ENCODE results near the gene CATSPER4. TPM values are rescaled to one million over a fixed set of nuclear protein-coding genes. Genes with fewer than 3 reads are reported as not detected.

CATSPER4 gene
- total and polyA plus RNA-seq, 2 of the 13 experiments (the other 11 are each of a cell fraction or from before 2014, with no cell fraction given): not detected

DNA sequence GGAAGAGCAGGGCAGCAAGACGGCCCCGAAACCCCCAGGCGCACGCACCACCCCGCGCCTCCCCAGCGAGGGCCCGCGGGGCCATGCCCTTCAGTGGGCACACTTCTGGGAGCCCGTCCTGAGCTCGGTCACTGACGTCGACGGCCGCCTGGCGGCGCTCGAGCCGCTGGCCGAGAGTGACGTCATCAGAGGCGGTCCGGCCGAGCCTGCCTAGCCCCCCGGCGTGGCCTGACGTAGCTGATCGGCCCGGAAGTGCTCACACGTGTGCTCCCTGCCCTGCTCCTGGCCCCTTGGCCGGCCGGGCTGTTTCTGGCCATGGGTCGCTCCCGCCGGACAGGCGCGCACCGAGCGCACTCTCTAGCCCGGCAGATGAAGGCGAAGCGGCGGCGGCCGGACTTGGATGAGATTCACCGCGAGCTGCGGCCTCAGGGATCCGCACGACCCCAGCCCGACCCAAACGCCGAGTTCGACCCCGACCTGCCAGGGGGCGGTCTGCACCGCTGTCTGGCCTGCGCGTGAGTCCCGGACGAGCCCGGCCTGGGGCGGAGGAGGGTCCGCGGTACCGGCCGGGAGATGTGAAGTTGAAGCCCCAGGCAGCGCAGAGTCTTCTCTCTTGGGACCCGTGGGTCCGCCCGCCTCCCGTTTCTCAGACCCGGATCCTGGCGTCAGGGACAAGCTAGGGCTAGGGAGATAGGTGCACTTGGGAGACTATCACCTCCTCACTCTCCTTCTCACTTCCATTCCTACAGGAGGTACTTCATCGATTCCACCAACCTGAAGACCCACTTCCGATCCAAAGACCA, 20.5 kb upstream of the CATSPER4 start, which contains the start of gene ZNF593 (continued):
- TF ChIP-seq ZNF7 (CRISPR knock-in tag; IDR thresholded peaks at IDR 0.05) (no peak), MED1 (CRISPR knock-in tag; IDR thresholded peaks at IDR 0.05) (peak; percentile 77), ZNF776 (CRISPR knock-in tag; IDR thresholded peaks at IDR 0.05) (peak; percentile 98), MIER3 (CRISPR knock-in tag; IDR thresholded peaks at IDR 0.05; ENCODE audit: borderline replicate concordance) (peak; percentile 90), FOXC1 (CRISPR knock-in tag; IDR thresholded peaks at IDR 0.05; ENCODE audit: borderline replicate concordance) (peak; percentile 86), FOXA1 (IDR thresholded peaks at IDR 0.05) (no peak), FOXA1 (CRISPR knock-in tag; IDR thresholded peaks at IDR 0.05) (peak; percentile 14; the same call in 1 of the 2 replicates), ZIK1 (CRISPR knock-in tag; IDR thresholded peaks at IDR 0.05; ENCODE audit: borderline replicate concordance, low read depth) (peak; percentile 90), ATF1 (CRISPR knock-in tag; IDR thresholded peaks at IDR 0.05) (peak; percentile 97), ERF (CRISPR knock-in tag; IDR thresholded peaks at IDR 0.05) (peak; percentile 86), CCDC6 (CRISPR knock-in tag; IDR thresholded peaks at IDR 0.05) (no peak), ZFP37 (CRISPR knock-in tag; IDR thresholded peaks at IDR 0.05; ENCODE audit: borderline replicate concordance) (0 out of 2 replicates have a peak, but pooled peaks have one; percentile 67), NCOA1 (CRISPR knock-in tag; IDR thresholded peaks at IDR 0.05) (0 out of 2 replicates have a peak, but pooled peaks have one; percentile 63), SRY (CRISPR knock-in tag; IDR thresholded peaks at IDR 0.05) (peak; percentile 93), YEATS2 (CRISPR knock-in tag; IDR thresholded peaks at IDR 0.05; ENCODE audit: borderline replicate concordance) (peak; percentile 89), SIX1 (CRISPR knock-in tag; IDR thresholded peaks at IDR 0.05; ENCODE audit: borderline replicate concordance) (no peak), MYC (CRISPR knock-in tag; IDR thresholded peaks at IDR 0.05; ENCODE audit: borderline replicate concordance) (peak; percentile 99), ARID2 (CRISPR knock-in tag; IDR thresholded peaks at IDR 0.05; ENCODE audit: borderline replicate concordance) (peak; percentile 84; the same call in 1 of the 2 replicates), TOE1 (CRISPR knock-in tag; IDR thresholded peaks at IDR 0.05) (no peak)
- TF ChIP-seq, protein P1, sequence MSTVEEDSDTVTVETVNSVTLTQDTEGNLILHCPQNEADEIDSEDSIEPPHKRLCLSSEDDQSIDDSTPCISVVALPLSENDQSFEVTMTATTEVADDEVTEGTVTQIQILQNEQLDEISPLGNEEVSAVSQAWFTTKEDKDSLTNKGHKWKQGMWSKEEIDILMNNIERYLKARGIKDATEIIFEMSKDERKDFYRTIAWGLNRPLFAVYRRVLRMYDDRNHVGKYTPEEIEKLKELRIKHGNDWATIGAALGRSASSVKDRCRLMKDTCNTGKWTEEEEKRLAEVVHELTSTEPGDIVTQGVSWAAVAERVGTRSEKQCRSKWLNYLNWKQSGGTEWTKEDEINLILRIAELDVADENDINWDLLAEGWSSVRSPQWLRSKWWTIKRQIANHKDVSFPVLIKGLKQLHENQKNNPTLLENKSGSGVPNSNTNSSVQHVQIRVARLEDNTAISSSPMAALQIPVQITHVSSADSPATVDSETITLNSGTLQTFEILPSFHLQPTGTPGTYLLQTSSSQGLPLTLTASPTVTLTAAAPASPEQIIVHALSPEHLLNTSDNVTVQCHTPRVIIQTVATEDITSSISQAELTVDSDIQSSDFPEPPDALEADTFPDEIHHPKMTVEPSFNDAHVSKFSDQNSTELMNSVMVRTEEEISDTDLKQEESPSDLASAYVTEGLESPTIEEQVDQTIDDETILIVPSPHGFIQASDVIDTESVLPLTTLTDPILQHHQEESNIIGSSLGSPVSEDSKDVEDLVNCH (CRISPR knock-in tag; IDR thresholded peaks at IDR 0.05): no peak
- TF ChIP-seq, protein P2, sequence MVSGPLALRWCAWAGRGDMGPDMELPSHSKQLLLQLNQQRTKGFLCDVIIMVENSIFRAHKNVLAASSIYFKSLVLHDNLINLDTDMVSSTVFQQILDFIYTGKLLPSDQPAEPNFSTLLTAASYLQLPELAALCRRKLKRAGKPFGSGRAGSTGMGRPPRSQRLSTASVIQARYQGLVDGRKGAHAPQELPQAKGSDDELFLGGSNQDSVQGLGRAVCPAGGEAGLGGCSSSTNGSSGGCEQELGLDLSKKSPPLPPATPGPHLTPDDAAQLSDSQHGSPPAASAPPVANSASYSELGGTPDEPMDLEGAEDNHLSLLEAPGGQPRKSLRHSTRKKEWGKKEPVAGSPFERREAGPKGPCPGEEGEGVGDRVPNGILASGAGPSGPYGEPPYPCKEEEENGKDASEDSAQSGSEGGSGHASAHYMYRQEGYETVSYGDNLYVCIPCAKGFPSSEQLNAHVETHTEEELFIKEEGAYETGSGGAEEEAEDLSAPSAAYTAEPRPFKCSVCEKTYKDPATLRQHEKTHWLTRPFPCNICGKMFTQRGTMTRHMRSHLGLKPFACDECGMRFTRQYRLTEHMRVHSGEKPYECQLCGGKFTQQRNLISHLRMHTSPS (CRISPR knock-in tag; IDR thresholded peaks at IDR 0.05; ENCODE audit: low read depth): peak; percentile 89; the same call in 1 of the 2 replicates
- TF ChIP-seq, protein P3, sequence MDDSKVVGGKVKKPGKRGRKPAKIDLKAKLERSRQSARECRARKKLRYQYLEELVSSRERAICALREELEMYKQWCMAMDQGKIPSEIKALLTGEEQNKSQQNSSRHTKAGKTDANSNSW (CRISPR knock-in tag; IDR thresholded peaks at IDR 0.05; ENCODE audit: borderline replicate concordance): no peak; the same call in 1 of the 2 replicates
- TF ChIP-seq, protein P4, sequence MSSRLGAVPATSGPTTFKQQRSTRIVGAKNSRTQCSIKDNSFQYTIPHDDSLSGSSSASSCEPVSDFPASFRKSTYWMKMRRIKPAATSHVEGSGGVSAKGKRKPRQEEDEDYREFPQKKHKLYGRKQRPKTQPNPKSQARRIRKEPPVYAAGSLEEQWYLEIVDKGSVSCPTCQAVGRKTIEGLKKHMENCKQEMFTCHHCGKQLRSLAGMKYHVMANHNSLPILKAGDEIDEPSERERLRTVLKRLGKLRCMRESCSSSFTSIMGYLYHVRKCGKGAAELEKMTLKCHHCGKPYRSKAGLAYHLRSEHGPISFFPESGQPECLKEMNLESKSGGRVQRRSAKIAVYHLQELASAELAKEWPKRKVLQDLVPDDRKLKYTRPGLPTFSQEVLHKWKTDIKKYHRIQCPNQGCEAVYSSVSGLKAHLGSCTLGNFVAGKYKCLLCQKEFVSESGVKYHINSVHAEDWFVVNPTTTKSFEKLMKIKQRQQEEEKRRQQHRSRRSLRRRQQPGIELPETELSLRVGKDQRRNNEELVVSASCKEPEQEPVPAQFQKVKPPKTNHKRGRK (CRISPR knock-in tag; IDR thresholded peaks at IDR 0.05): no peak
- TF ChIP-seq, protein P5, sequence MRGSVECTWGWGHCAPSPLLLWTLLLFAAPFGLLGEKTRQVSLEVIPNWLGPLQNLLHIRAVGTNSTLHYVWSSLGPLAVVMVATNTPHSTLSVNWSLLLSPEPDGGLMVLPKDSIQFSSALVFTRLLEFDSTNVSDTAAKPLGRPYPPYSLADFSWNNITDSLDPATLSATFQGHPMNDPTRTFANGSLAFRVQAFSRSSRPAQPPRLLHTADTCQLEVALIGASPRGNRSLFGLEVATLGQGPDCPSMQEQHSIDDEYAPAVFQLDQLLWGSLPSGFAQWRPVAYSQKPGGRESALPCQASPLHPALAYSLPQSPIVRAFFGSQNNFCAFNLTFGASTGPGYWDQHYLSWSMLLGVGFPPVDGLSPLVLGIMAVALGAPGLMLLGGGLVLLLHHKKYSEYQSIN (CRISPR knock-in tag; IDR thresholded peaks at IDR 0.05; ENCODE audit: borderline replicate concordance): no peak
